Trophoblast cell (in vitro differentiated cells and primary cell): Measurements from ENCODE around the gene ZNF672.
A peak's percentile ranks its signal among the peaks of the same experiment; 100 is the strongest.

Source experiments
- DNase-seq, 2 donors: peaks; one replicate each; pipeline ENCODE4 v3.0.0-alpha.2; 2016
- H2AFZ ChIP-seq: 2 replicates; pipeline ENCODE4 v1.6.1; 2013; ENCODE audit warnings: low read length, moderate library complexity, mild to moderate bottlenecking; ENCODE audit not compliant: insufficient read depth, poor library complexity
- H2AK5ac ChIP-seq: 2 replicates; pipeline ENCODE4 v1.6.1; 2013; ENCODE audit warnings: mild to moderate bottlenecking, low read length
- H2BK120ac ChIP-seq: 2 replicates; pipeline ENCODE4 v1.6.1; 2013; ENCODE audit warnings: low read length, mild to moderate bottlenecking, moderate library complexity; ENCODE audit not compliant: insufficient read depth, poor library complexity
- H2BK12ac ChIP-seq: 2 replicates; pipeline ENCODE4 v1.6.1; 2013; ENCODE audit warnings: mild to moderate bottlenecking, low read length, moderate library complexity
- H2BK5ac ChIP-seq: 2 replicates; pipeline ENCODE4 v1.6.1; 2013; ENCODE audit warnings: low read length, low read depth, moderate library complexity, mild to moderate bottlenecking; ENCODE audit not compliant: poor library complexity
- H3K14ac ChIP-seq: 2 replicates; pipeline ENCODE4 v1.6.1; 2013; ENCODE audit warnings: mild to moderate bottlenecking, low read length
- H3K18ac ChIP-seq: 2 replicates; pipeline ENCODE4 v1.6.1; 2013; ENCODE audit warnings: mild to moderate bottlenecking, low read length
- H3K23ac ChIP-seq: 2 replicates; pipeline ENCODE4 v1.6.1; 2013; ENCODE audit warnings: low read length
- H3K27ac ChIP-seq: 2 replicates; pipeline ENCODE4 v1.5.1; 2013; ENCODE audit warnings: low read depth, mild to moderate bottlenecking, inconsistent platforms, low read length, moderate library complexity
- H3K27me3 ChIP-seq: 2 replicates; pipeline ENCODE4 v1.6.1; 2013; ENCODE audit warnings: inconsistent platforms, mild to moderate bottlenecking, low read length, moderate library complexity; ENCODE audit not compliant: insufficient read depth
- H3K36me3 ChIP-seq, 2 experiments: 1 replicate in 1 of 2; 2 replicates in 1 of 2; pipeline ENCODE4 v1.6.1; 2013; ENCODE audit warnings: low read length in 2 of 2, mild to moderate bottlenecking in 2 of 2, moderate library complexity in 1 of 2; ENCODE audit not compliant: insufficient read depth in 2 of 2, control insufficient read depth in 1 of 2
- H3K4ac ChIP-seq: 2 replicates; pipeline ENCODE4 v1.6.1; 2013; ENCODE audit warnings: low read depth, mild to moderate bottlenecking, low read length, moderate library complexity
- H3K4me1 ChIP-seq, 2 experiments: 1 replicate in 1 of 2; 2 replicates in 1 of 2; pipeline ENCODE4 v1.6.1; 2013; ENCODE audit warnings: low read length in 2 of 2, mild to moderate bottlenecking in 2 of 2, moderate library complexity in 1 of 2; ENCODE audit not compliant: insufficient read depth in 2 of 2, control insufficient read depth in 1 of 2
- H3K4me2 ChIP-seq: 2 replicates; pipeline ENCODE4 v1.6.1; 2013; ENCODE audit warnings: inconsistent platforms, mild to moderate bottlenecking, low read length, moderate library complexity
- H3K4me3 ChIP-seq: 2 replicates; pipeline ENCODE4 v1.5.1; 2013; ENCODE audit warnings: mild to moderate bottlenecking, low read depth, low read length, inconsistent platforms
- H3K79me1 ChIP-seq: one replicate; pipeline ENCODE4 v1.6.1; 2013; ENCODE audit warnings: low read length
- H3K79me2 ChIP-seq: 2 replicates; pipeline ENCODE4 v1.6.1; 2013; ENCODE audit warnings: low read length, mild to moderate bottlenecking; ENCODE audit not compliant: control insufficient read depth, insufficient read depth, poor library complexity
- H3K9ac ChIP-seq: 2 replicates; pipeline ENCODE4 v1.6.1; 2013; ENCODE audit warnings: mild to moderate bottlenecking, low read length
- H3K9me3 ChIP-seq: 2 replicates; pipeline ENCODE4 v1.6.1; 2013; ENCODE audit warnings: low read depth, mild to moderate bottlenecking, control low read depth, inconsistent platforms, low read length; ENCODE audit not compliant: insufficient read depth
- H4K12ac ChIP-seq: 2 replicates; pipeline ENCODE4 v1.6.1; 2013; ENCODE audit warnings: low read depth, mild to moderate bottlenecking, low read length, moderate library complexity
- H4K8ac ChIP-seq: 2 replicates; pipeline ENCODE4 v1.6.1; 2013; ENCODE audit warnings: low read depth, mild to moderate bottlenecking, low read length, moderate library complexity
- H4K91ac ChIP-seq: one replicate; pipeline ENCODE4 v1.6.1; 2013; ENCODE audit warnings: low read depth, mild to moderate bottlenecking, low read length, moderate library complexity
- WGBS: extraction: QIAGEN DNeasy Blood & Tissue Kit; methylation state at CpG from one replicate; pipeline ENCODE4 v1.1.7; 2013; ENCODE audit warnings: missing lambda C conversion rate; ENCODE audit not compliant: insufficient read length, insufficient coverage; ENCODE audit errors: extremely low coverage; 5-methylcytosine and 5-hydroxymethylcytosine counted together

ZNF672 gene

DNA sequence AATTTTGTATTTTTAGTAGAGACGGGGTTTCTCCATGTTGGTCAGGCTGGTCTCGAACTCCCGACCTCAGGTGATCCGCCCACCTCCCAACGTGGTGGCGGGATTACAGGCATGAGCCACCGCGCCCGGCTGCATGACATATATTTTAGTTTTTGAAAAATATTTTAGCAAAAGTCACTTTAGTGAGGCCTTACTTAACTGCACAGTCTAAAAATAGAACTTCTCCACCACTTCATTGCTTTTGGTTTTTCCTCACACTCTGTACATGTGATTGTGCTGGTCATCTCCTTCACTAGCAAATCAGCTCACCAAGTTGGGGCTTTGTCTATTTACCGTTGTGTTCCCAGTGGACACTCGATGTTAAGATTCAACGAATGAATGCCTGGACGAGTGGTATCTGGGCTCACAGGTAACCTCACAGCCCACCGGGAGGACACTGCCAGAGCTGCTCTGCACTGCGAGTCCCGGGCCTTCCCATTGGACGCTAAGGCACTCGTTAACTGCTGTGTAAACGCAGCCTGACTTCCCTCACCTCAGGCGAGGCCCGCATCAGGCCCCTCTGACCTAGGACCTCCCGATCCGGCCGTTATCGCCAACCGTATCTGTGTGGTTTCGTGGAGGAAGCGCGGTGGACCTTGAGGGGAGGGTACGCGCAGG is 34.9 kb downstream of the ZNF672 start:
- no peak overlapping the region for H2BK5ac ChIP-seq
- H2AK5ac ChIP-seq, result no peak overlapping the region
- H3K4me1 ChIP-seq, result peaks cover 0 to 3% of the 10 kb centered on the region in 2 experiments
- peak overlapping the region; percentile 75 for H3K4me3 ChIP-seq
- no CpG with 5 or more reads among the region's 31 CpGs for WGBS
- H3K14ac ChIP-seq, result no peak overlapping the region
- peak overlapping the region; percentile 73 for H3K4me2 ChIP-seq
- peak; percentile 86 to 89 for DNase-seq
- H3K9me3 ChIP-seq, result no peaks in the 10 kb centered on the region
- H3K18ac ChIP-seq, result no peak overlapping the region
- H3K27ac ChIP-seq, result peak overlapping the region; percentile 75
- H2BK120ac ChIP-seq, result no peak overlapping the region
- no peaks in the 10 kb centered on the region for H3K27me3 ChIP-seq
- H4K12ac ChIP-seq, result peak overlapping the region; percentile 22
- peak overlapping the region; percentile 27 for H4K8ac ChIP-seq
- H4K91ac ChIP-seq, result no peak overlapping the region
- H2BK12ac ChIP-seq, result no peak overlapping the region
- H3K9ac ChIP-seq, result peak overlapping the region; percentile 6
- peak overlapping the region; percentile 12 for H2AFZ ChIP-seq
- no peaks in the 10 kb centered on the region for H3K79me2 ChIP-seq
- peaks cover 4% of the 10 kb centered on the region for H3K79me1 ChIP-seq
- no peak overlapping the region for H3K23ac ChIP-seq
- H3K4ac ChIP-seq, result no peak overlapping the region
- no peaks in the 10 kb centered on the region for H3K36me3 ChIP-seq

DNA sequence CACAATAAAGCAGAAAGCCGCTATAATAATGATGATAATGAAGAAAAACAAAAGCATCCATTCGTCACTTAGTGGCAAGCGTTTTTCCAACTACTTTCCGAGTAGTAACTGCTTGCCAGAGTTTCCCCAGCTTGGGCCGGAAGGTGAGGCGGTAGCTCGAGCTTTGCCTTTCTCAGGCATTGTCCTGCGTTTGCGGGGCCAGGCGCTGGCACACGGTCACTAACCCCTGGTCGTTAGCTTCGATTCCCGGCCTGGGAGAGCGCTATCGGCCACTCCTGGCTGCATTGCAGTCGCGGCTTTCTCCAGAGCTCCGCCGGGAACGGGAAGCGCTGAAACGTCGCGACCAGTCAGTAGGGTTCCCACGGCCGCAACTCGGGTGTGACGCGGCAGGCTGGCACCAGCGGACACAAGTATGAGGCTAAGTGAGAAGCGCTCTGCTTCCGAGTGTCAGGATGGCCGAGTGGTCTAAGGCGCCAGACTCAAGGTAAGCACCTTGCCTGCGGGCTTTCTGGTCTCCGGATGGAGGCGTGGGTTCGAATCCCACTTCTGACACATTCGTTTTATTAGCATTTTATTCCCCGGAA is 35.5 kb downstream of the ZNF672 start:
- Histone ChIP-seq H3K9ac (peak overlapping the region; percentile 6), H2AFZ (peak overlapping the region; percentile 12), H2BK5ac (peak overlapping the region; percentile 8), H3K27ac (peak overlapping the region; percentile 75), H3K4ac (no peak overlapping the region), H2BK120ac (no peak overlapping the region), H4K12ac (peak overlapping the region; percentile 22), H4K8ac (peak overlapping the region; percentile 27), H4K91ac (peak overlapping the region; percentile 8), H3K36me3 (no peaks in the 10 kb centered on the region), H3K79me2 (no peaks in the 10 kb centered on the region), H3K18ac (no peak overlapping the region), H3K27me3 (no peaks in the 10 kb centered on the region), H3K4me1 (peaks cover 0 to 3% of the 10 kb centered on the region in 2 experiments), H3K4me3 (peak overlapping the region; percentile 75), H2BK12ac (peak overlapping the region; percentile 5), H3K23ac (no peak overlapping the region), H3K9me3 (no peaks in the 10 kb centered on the region), H2AK5ac (no peak overlapping the region), H3K14ac (peak overlapping the region; percentile 48), H3K79me1 (peaks cover 4% of the 10 kb centered on the region), H3K4me2 (peak overlapping the region; percentile 73)
- WGBS, result no CpG with 5 or more reads among the region's 41 CpGs
- peak; percentile 98 to 99 for DNase-seq

DNA sequence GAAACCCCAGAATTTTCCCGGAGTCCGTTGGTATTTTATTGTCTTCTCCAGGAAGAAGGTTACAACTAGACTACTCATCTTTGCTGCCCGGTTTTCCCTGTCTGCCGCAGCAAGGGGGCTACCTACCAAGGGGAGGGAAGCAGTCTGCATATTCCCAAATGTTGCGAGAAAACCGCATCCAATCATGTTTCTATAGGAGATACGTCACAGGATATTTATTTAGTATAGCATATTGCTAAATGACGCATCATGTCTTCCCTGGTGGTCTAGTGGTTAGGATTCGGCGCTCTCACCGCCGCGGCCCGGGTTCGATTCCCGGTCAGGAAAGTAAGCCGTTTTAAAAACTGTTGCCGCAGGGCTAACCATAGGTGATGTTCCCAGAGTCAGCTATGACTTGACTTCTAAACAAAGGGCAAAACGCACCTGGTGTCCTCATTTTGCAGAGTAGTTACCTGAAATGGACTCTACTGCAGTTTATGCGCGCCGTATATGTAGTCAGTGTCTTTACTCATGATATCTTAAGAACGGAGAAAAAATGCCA is 36.0 kb downstream of the ZNF672 start:
- H3K18ac ChIP-seq, result no peak overlapping the region
- H4K91ac ChIP-seq, result no peak overlapping the region
- H2BK5ac ChIP-seq, result no peak overlapping the region
- no peaks in the 10 kb centered on the region for H3K27me3 ChIP-seq
- H2AFZ ChIP-seq, result no peak overlapping the region
- no peaks in the 10 kb centered on the region for H3K9me3 ChIP-seq
- H3K4me3 ChIP-seq, result peak overlapping the region; percentile 70
- H4K12ac ChIP-seq, result no peak overlapping the region
- no peak overlapping the region for H3K23ac ChIP-seq
- H2BK120ac ChIP-seq, result no peak overlapping the region
- no peak overlapping the region for H4K8ac ChIP-seq
- H2BK12ac ChIP-seq, result no peak overlapping the region
- H3K4ac ChIP-seq, result no peak overlapping the region
- DNase-seq, result peak; percentile 90 to 97
- H3K79me2 ChIP-seq, result no peaks in the 10 kb centered on the region
- no CpG with 5 or more reads among the region's 23 CpGs for WGBS
- H3K36me3 ChIP-seq, result no peaks in the 10 kb centered on the region
- H2AK5ac ChIP-seq, result no peak overlapping the region
- H3K14ac ChIP-seq, result no peak overlapping the region
- peak overlapping the region; percentile 73 for H3K4me2 ChIP-seq
- peaks cover 4% of the 10 kb centered on the region for H3K79me1 ChIP-seq
- H3K9ac ChIP-seq, result peak overlapping the region; percentile 28
- H3K4me1 ChIP-seq, result peaks cover 0 to 3% of the 10 kb centered on the region in 2 experiments
- peak overlapping the region; percentile 27 for H3K27ac ChIP-seq

DNA sequence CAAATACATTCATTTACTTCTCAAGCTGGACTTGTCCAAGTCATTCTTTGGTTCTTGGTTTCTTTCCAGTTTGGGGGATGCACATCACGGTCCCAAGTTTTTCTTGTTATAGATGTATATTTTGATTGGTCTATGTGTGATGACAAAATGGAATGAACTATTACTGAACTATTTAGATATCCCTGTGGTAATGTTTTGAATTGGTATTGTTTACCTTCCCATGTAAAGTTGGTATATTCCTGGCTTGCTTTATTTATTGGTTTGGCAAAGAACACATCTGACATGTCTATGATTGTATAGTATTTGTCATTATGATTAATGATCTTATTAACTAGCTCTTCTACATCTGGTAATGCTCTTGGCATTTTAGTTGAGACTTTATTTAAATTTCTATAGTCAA is 43.2 kb downstream of the ZNF672 start:
- Histone ChIP-seq H3K9ac (no peak overlapping the region), H3K14ac (no peak overlapping the region), H3K18ac (no peak overlapping the region), H3K27ac (no peak overlapping the region), H4K8ac (no peak overlapping the region), H2BK12ac (no peak overlapping the region), H3K23ac (no peak overlapping the region), H4K91ac (no peak overlapping the region), H2BK120ac (no peak overlapping the region), H3K4me2 (no peak overlapping the region), H3K4ac (no peak overlapping the region), H3K79me1 (no peaks in the 10 kb centered on the region), H2BK5ac (no peak overlapping the region), H3K27me3 (no peaks in the 10 kb centered on the region), H3K79me2 (no peaks in the 10 kb centered on the region), H3K4me3 (no peak overlapping the region), H3K4me1 (no peaks in the 10 kb centered on the region), H3K36me3 (no peaks in the 10 kb centered on the region), H4K12ac (no peak overlapping the region), H3K9me3 (no peaks in the 10 kb centered on the region), H2AFZ (no peak overlapping the region), H2AK5ac (no peak overlapping the region)
- no CpG with 5 or more reads among the region's 1 CpG for WGBS
- DNase-seq, result no peak
